ENCODE data around the gene ABHD16A. TPM values are rescaled to one million over a fixed set of nuclear protein-coding genes. Genes with fewer than 3 reads are reported as not detected.

ABHD16A gene
- total RNA-seq, 4 donors from 2014 or later: 39.2 to 82.9 (median 57.5) TPM

- Histone ChIP-seq H3K4me3 (peak overlapping the region; percentile 58 to 82 (median 76)), H3K36me3 (peaks cover 0 to 14% of the 10 kb centered on the region in 2 donors), H3K27ac (peak overlapping the region; percentile 80 to 100 (median 87)), H3K4me1 (peaks cover 30 to 38% of the 10 kb centered on the region in 2 donors), H3K27me3 (no peaks in the 10 kb centered on the region), H3K9me3 (no peaks in the 10 kb centered on the region)
- no peak for DNase-seq
- intact Hi-C loops (cut with DNase I; ENCODE audit: low total_unique reads): no loop called here
- ATAC-seq: no peak
- no peak for TF ChIP-seq POLR2A (IDR thresholded peaks at IDR 0.05)
- TF ChIP-seq, protein P1, sequence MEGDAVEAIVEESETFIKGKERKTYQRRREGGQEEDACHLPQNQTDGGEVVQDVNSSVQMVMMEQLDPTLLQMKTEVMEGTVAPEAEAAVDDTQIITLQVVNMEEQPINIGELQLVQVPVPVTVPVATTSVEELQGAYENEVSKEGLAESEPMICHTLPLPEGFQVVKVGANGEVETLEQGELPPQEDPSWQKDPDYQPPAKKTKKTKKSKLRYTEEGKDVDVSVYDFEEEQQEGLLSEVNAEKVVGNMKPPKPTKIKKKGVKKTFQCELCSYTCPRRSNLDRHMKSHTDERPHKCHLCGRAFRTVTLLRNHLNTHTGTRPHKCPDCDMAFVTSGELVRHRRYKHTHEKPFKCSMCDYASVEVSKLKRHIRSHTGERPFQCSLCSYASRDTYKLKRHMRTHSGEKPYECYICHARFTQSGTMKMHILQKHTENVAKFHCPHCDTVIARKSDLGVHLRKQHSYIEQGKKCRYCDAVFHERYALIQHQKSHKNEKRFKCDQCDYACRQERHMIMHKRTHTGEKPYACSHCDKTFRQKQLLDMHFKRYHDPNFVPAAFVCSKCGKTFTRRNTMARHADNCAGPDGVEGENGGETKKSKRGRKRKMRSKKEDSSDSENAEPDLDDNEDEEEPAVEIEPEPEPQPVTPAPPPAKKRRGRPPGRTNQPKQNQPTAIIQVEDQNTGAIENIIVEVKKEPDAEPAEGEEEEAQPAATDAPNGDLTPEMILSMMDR (IDR thresholded peaks at IDR 0.05 in 4 of 5, conservative IDR thresholded peaks at IDR 0.05 in 1 of 5): no peak
- in situ Hi-C loops (cut with MboI; ENCODE audit: low sequenced_read_pairs in 4 of 4): loop anchor here in 2 of 4 donors (25.0 kb wide), 2 partner anchors 303 to 528 kb away; partner anchors contain the start of genes AGER (in 2 of the 2), AGPAT1 (in 2 of the 2), GPSM3 (in 2 of the 2) and PBX2 (in 2 of the 2)
Observed at GRCh38 chr6:31658983-31659648, 44.0 kb downstream of the ABHD16A start.

- H3K4me1 ChIP-seq: peaks cover 29 to 36% of the 10 kb centered on the region in 2 donors
- no peak for TF ChIP-seq POLR2A (IDR thresholded peaks at IDR 0.05)
- TF ChIP-seq, protein P1 (IDR thresholded peaks at IDR 0.05 in 4 of 5, conservative IDR thresholded peaks at IDR 0.05 in 1 of 5): no peak
- H3K36me3 ChIP-seq: peaks cover 0 to 8% of the 10 kb centered on the region in 2 donors
- no peak overlapping the region for H3K4me3 ChIP-seq
- H3K27me3 ChIP-seq: no peaks in the 10 kb centered on the region
- intact Hi-C loops (cut with DNase I; ENCODE audit: low total_unique reads): no loop called here
- no peaks in the 10 kb centered on the region for H3K9me3 ChIP-seq
- peak overlapping the region in 1 of 4 donors; percentile 100 for H3K27ac ChIP-seq
- in situ Hi-C loops (cut with MboI; ENCODE audit: low sequenced_read_pairs in 4 of 4): loop anchor here in 2 of 4 donors (25.0 kb wide), 2 partner anchors 304 to 529 kb away; partner anchors contain the start of genes AGER (in 2 of the 2), AGPAT1 (in 2 of the 2), GPSM3 (in 2 of the 2) and PBX2 (in 2 of the 2)
- DNase-seq (no peak), ATAC-seq (no peak)
Observed at GRCh38 chr6:31658158-31658688, 44.9 kb downstream of the ABHD16A start.

- DNase-seq: no peak
- H3K27ac ChIP-seq: no peak overlapping the region
- peaks cover 29 to 30% of the 10 kb centered on the region in 2 donors for H3K4me1 ChIP-seq
- TF ChIP-seq POLR2A (IDR thresholded peaks at IDR 0.05): no peak
- TF ChIP-seq, protein P1 (IDR thresholded peaks at IDR 0.05 in 4 of 5, conservative IDR thresholded peaks at IDR 0.05 in 1 of 5): no peak
- no peaks in the 10 kb centered on the region for H3K9me3 ChIP-seq
- H3K4me3 ChIP-seq: no peak overlapping the region
- ATAC-seq: no peak
- no peaks in the 10 kb centered on the region for H3K27me3 ChIP-seq
- in situ Hi-C loops (cut with MboI; ENCODE audit: low sequenced_read_pairs in 4 of 4) (loop anchor here in 2 of 4 donors (25.0 kb wide), 2 partner anchors 305 to 530 kb away; partner anchors contain the start of genes AGER (in 2 of the 2), AGPAT1 (in 2 of the 2), GPSM3 (in 2 of the 2) and PBX2 (in 2 of the 2)), intact Hi-C loops (cut with DNase I; ENCODE audit: low total_unique reads) (no loop called here)
- peaks cover 0 to 5% of the 10 kb centered on the region in 2 donors for H3K36me3 ChIP-seq
Observed at GRCh38 chr6:31657406-31658157, 45.5 kb downstream of the ABHD16A start.

DNA sequence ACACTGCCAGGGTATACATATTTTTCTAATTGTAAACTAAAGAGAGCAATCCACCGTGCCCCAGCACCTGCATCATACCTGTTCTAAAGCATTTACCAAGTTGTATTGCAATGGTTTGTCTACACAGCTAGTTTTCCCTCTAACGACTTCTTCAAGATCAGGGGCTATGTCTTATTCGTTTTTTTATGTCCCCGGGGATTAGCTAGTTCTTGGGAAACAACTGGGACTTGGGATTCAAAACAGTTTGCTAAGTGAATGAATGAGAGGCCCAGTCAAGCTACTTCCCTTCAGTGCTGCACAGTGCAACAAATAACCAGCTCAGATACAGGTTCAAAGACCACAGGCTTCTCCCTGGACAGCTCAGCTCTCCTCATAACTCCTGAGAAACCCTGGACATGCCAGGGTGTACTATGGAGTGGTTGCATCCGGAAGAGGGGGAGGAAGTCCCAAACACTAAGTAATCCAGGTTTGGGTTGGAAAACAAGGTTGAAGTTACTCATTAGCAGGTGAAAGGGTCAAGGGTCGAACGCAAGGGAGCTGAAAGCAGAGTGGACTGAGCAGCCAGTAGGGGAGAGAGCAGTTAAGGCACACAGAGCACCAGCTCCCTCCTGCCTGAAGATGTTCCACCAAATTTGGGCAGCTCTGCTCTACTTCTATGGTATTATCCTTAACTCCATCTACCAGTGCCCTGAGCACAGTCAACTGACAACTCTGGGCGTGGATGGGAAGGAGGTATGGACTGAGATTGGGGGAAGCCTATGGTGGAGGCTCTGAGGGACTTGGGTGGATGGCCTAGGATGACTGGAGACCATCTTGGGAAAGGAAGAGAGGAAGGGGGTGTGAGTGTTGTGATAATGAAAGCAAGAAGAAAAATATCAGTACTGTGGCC lies 47.5 kb downstream of the ABHD16A start, which contains the start of gene APOM:
Gene APOM (plus strand): TSS at position 546 of the 889 bp plus-strand sequence. CDS start 73 bp downstream, at position 619.
- TF ChIP-seq, protein P1 (IDR thresholded peaks at IDR 0.05 in 4 of 5, conservative IDR thresholded peaks at IDR 0.05 in 1 of 5): no peak
- no peak for TF ChIP-seq POLR2A (IDR thresholded peaks at IDR 0.05)
- intact Hi-C loops (cut with DNase I; ENCODE audit: low total_unique reads): no loop called here
- no peak for ATAC-seq
- no peak for DNase-seq
- H3K36me3 ChIP-seq: peaks cover 0 to 6% of the 10 kb centered on the region in 2 donors
- no peak within 1 kb of the TSS for H3K27ac ChIP-seq
- H3K9me3 ChIP-seq: no peaks in the 10 kb centered on the region
- no peaks in the 10 kb centered on the region for H3K27me3 ChIP-seq
- no peak within 1 kb of the TSS for H3K4me3 ChIP-seq
- in situ Hi-C loops (cut with MboI; ENCODE audit: low sequenced_read_pairs in 4 of 4): loop anchor here in 2 of 4 donors (25.0 kb wide), 2 partner anchors 307 to 532 kb away; partner anchors contain the start of genes AGER (in 2 of the 2), AGPAT1 (in 2 of the 2), GPSM3 (in 2 of the 2) and PBX2 (in 2 of the 2)
- H3K4me1 ChIP-seq: peaks cover 40% of the 10 kb centered on the region in 2 donors
